Mesendoderm (in vitro differentiated cells): Measurements from ENCODE around the gene FRY.

Experiments used
- DNase-seq: peaks from one replicate; pipeline ENCODE4 v3.0.0; 2013
- H2AK5ac ChIP-seq: 2 replicates; pipeline ENCODE4 v1.6.1; 2013; ENCODE audit warnings: low read length, inconsistent platforms
- H2BK120ac ChIP-seq: 2 replicates; pipeline ENCODE4 v1.6.1; 2013; ENCODE audit warnings: low read depth, mild to moderate bottlenecking, low read length, moderate library complexity, mixed read lengths
- H2BK15ac ChIP-seq: replicated peaks from 2 replicates; pipeline ENCODE4 v1.6.1; 2013; ENCODE audit warnings: low read depth, mild to moderate bottlenecking, moderate library complexity
- H2BK5ac ChIP-seq: 2 replicates; pipeline ENCODE4 v1.6.1; 2013; ENCODE audit warnings: low read length, inconsistent platforms
- H3K18ac ChIP-seq: 2 replicates; pipeline ENCODE4 v1.6.1; 2013; ENCODE audit warnings: mild to moderate bottlenecking, low read length, mixed read lengths
- H3K23ac ChIP-seq: one replicate; pipeline ENCODE4 v1.6.1; 2013; ENCODE audit warnings: low read length
- H3K27ac ChIP-seq: 2 replicates; pipeline ENCODE4 v1.5.1; 2013; ENCODE audit warnings: low read depth, mild to moderate bottlenecking, inconsistent platforms, low read length, moderate library complexity
- H3K27me3 ChIP-seq: 2 replicates; pipeline ENCODE4 v1.6.1; 2013; ENCODE audit warnings: low read length, control low read depth, mild to moderate bottlenecking, inconsistent platforms; ENCODE audit not compliant: insufficient read depth, poor library complexity
- H3K36me3 ChIP-seq: 2 replicates; pipeline ENCODE4 v1.6.1; 2013; ENCODE audit warnings: low read length, inconsistent platforms; ENCODE audit not compliant: control insufficient read depth, insufficient read depth
- H3K4ac ChIP-seq: one replicate; pipeline ENCODE4 v1.6.1; 2013; ENCODE audit warnings: low read depth, mild to moderate bottlenecking, low read length, moderate library complexity
- H3K4me1 ChIP-seq: 2 replicates; pipeline ENCODE4 v1.6.1; 2013; ENCODE audit warnings: low read depth, low read length, inconsistent platforms; ENCODE audit not compliant: control insufficient read depth
- H3K4me2 ChIP-seq: 2 replicates; pipeline ENCODE4 v1.6.1; 2013; ENCODE audit warnings: low read length
- H3K4me3 ChIP-seq: 2 replicates; pipeline ENCODE4 v1.5.1; 2013; ENCODE audit warnings: mild to moderate bottlenecking, low read length
- H3K56ac ChIP-seq: one replicate; pipeline ENCODE4 v1.6.1; 2013; ENCODE audit warnings: low read length
- H3K79me1 ChIP-seq: 2 replicates; pipeline ENCODE4 v1.6.1; 2013; ENCODE audit warnings: low read length, inconsistent platforms
- H3K79me2 ChIP-seq: 2 replicates; pipeline ENCODE4 v1.6.1; 2013; ENCODE audit warnings: mild to moderate bottlenecking, low read length; ENCODE audit not compliant: control insufficient read depth, insufficient read depth
- H3K9ac ChIP-seq: 2 replicates; pipeline ENCODE4 v1.6.1; 2013; ENCODE audit warnings: low read length, inconsistent platforms
- H4K5ac ChIP-seq: one replicate; pipeline ENCODE4 v1.6.1; 2013; ENCODE audit warnings: low read length
- H4K8ac ChIP-seq: one replicate; pipeline ENCODE4 v1.6.1; 2013; ENCODE audit warnings: low read depth, mild to moderate bottlenecking, control low read depth, low read length, moderate library complexity
- WGBS: extraction: QIAGEN DNeasy Blood & Tissue Kit; methylation state at CpG from one replicate; pipeline ENCODE4 v1.1.7; 2013; ENCODE audit warnings: low lambda C conversion rate, missing lambda C conversion rate; ENCODE audit not compliant: insufficient coverage; ENCODE audit errors: extremely low coverage; 5-methylcytosine and 5-hydroxymethylcytosine counted together

Gene FRY

GRCh38 chr13:32008518-32009175 lies 22.9 kb upstream of the FRY start:
- Histone ChIP-seq H2BK15ac (no peak overlapping the region), H2BK5ac (no peak overlapping the region), H3K4me1 (no peaks in the 10 kb centered on the region), H3K18ac (no peak overlapping the region), H3K79me1 (no peaks in the 10 kb centered on the region), H3K4me2 (no peak overlapping the region), H3K56ac (no peak overlapping the region), H3K27ac (no peak overlapping the region), H2BK120ac (no peak overlapping the region), H2AK5ac (no peak overlapping the region), H3K36me3 (no peaks in the 10 kb centered on the region), H3K23ac (no peak overlapping the region), H3K9ac (no peak overlapping the region), H3K4ac (no peak overlapping the region), H3K4me3 (no peak overlapping the region), H4K8ac (no peak overlapping the region), H3K79me2 (no peaks in the 10 kb centered on the region), H3K27me3 (no peaks in the 10 kb centered on the region), H4K5ac (no peak overlapping the region)
- no peak for DNase-seq
- WGBS, result no CpG with 5 or more reads among the region's 6 CpGs

- WGBS, result no CpG with 5 or more reads among the region's 5 CpGs
- Histone ChIP-seq H3K27ac (no peak overlapping the region), H4K8ac (no peak overlapping the region), H3K56ac (no peak overlapping the region), H2AK5ac (no peak overlapping the region), H3K4me1 (no peaks in the 10 kb centered on the region), H3K4ac (no peak overlapping the region), H3K79me1 (no peaks in the 10 kb centered on the region), H2BK15ac (no peak overlapping the region), H3K23ac (no peak overlapping the region), H3K27me3 (no peaks in the 10 kb centered on the region), H4K5ac (no peak overlapping the region), H3K18ac (no peak overlapping the region), H3K9ac (no peak overlapping the region), H3K4me3 (no peak overlapping the region), H3K79me2 (no peaks in the 10 kb centered on the region), H3K36me3 (no peaks in the 10 kb centered on the region), H2BK5ac (no peak overlapping the region), H3K4me2 (no peak overlapping the region), H2BK120ac (no peak overlapping the region)
- DNase-seq, result no peak
These were observed 22.2 kb upstream of the FRY start for GRCh38 chr13:32009362-32009761.

- Histone ChIP-seq H3K23ac (no peak overlapping the region), H3K18ac (no peak overlapping the region), H3K27ac (no peak overlapping the region), H3K4me2 (no peak overlapping the region), H2BK120ac (no peak overlapping the region), H3K4me1 (no peaks in the 10 kb centered on the region), H3K79me1 (no peaks in the 10 kb centered on the region), H4K5ac (no peak overlapping the region), H3K79me2 (no peaks in the 10 kb centered on the region), H3K27me3 (no peaks in the 10 kb centered on the region), H3K4ac (no peak overlapping the region), H2AK5ac (no peak overlapping the region), H2BK15ac (no peak overlapping the region), H3K4me3 (no peak overlapping the region), H2BK5ac (no peak overlapping the region), H3K9ac (no peak overlapping the region), H3K36me3 (no peaks in the 10 kb centered on the region), H4K8ac (no peak overlapping the region), H3K56ac (no peak overlapping the region)
- no CpG with 5 or more reads among the region's 3 CpGs for WGBS
- no peak for DNase-seq
These were observed 21.4 kb upstream of the FRY start for GRCh38 chr13:32010136-32010535.

GRCh38 chr13:32011971-32012370 lies 19.6 kb upstream of the FRY start:
- no peak overlapping the region for H2AK5ac ChIP-seq
- H3K4me1 ChIP-seq, result no peaks in the 10 kb centered on the region
- H3K27ac ChIP-seq, result no peak overlapping the region
- H2BK15ac ChIP-seq, result no peak overlapping the region
- H2BK5ac ChIP-seq, result no peak overlapping the region
- no peaks in the 10 kb centered on the region for H3K79me1 ChIP-seq
- no peak overlapping the region for H4K8ac ChIP-seq
- H3K79me2 ChIP-seq, result no peaks in the 10 kb centered on the region
- no peak overlapping the region for H3K56ac ChIP-seq
- no peak overlapping the region for H4K5ac ChIP-seq
- H3K23ac ChIP-seq, result no peak overlapping the region
- no peaks in the 10 kb centered on the region for H3K36me3 ChIP-seq
- no peak overlapping the region for H3K4me3 ChIP-seq
- H3K18ac ChIP-seq, result no peak overlapping the region
- no peaks in the 10 kb centered on the region for H3K27me3 ChIP-seq
- no peak overlapping the region for H3K4me2 ChIP-seq
- no peak for DNase-seq
- H2BK120ac ChIP-seq, result no peak overlapping the region
- no peak overlapping the region for H3K9ac ChIP-seq
- no peak overlapping the region for H3K4ac ChIP-seq

- WGBS, result 100% methylated on average over 1 of the region's 6 CpGs
- no peaks in the 10 kb centered on the region for H3K27me3 ChIP-seq
- H2BK15ac ChIP-seq, result no peak overlapping the region
- H3K27ac ChIP-seq, result no peak overlapping the region
- no peaks in the 10 kb centered on the region for H3K79me1 ChIP-seq
- H2BK120ac ChIP-seq, result no peak overlapping the region
- no peak overlapping the region for H3K4ac ChIP-seq
- no peaks in the 10 kb centered on the region for H3K36me3 ChIP-seq
- H3K56ac ChIP-seq, result no peak overlapping the region
- no peaks in the 10 kb centered on the region for H3K79me2 ChIP-seq
- H2BK5ac ChIP-seq, result no peak overlapping the region
- no peak for DNase-seq
- H3K9ac ChIP-seq, result no peak overlapping the region
- H3K18ac ChIP-seq, result no peak overlapping the region
- H3K4me1 ChIP-seq, result no peaks in the 10 kb centered on the region
- no peak overlapping the region for H4K8ac ChIP-seq
- no peak overlapping the region for H3K4me2 ChIP-seq
- H2AK5ac ChIP-seq, result no peak overlapping the region
- H3K4me3 ChIP-seq, result no peak overlapping the region
- H3K23ac ChIP-seq, result no peak overlapping the region
- H4K5ac ChIP-seq, result no peak overlapping the region
These were observed 18.4 kb upstream of the FRY start for GRCh38 chr13:32013181-32013580.

GRCh38 chr13:32016119-32016518 lies 15.5 kb upstream of the FRY start:
- no peak for DNase-seq
- no peak overlapping the region for H3K18ac ChIP-seq
- no peak overlapping the region for H3K4me3 ChIP-seq
- H3K56ac ChIP-seq, result no peak overlapping the region
- WGBS, result no CpG with 5 or more reads among the region's 2 CpGs
- H2BK5ac ChIP-seq, result no peak overlapping the region
- H2AK5ac ChIP-seq, result no peak overlapping the region
- H3K27ac ChIP-seq, result no peak overlapping the region
- no peak overlapping the region for H3K4ac ChIP-seq
- H4K5ac ChIP-seq, result no peak overlapping the region
- no peak overlapping the region for H4K8ac ChIP-seq
- H3K79me1 ChIP-seq, result no peaks in the 10 kb centered on the region
- no peak overlapping the region for H2BK120ac ChIP-seq
- H3K27me3 ChIP-seq, result no peaks in the 10 kb centered on the region
- H3K4me1 ChIP-seq, result no peaks in the 10 kb centered on the region
- H3K79me2 ChIP-seq, result no peaks in the 10 kb centered on the region
- H3K9ac ChIP-seq, result no peak overlapping the region
- no peak overlapping the region for H3K23ac ChIP-seq
- H3K36me3 ChIP-seq, result no peaks in the 10 kb centered on the region
- H2BK15ac ChIP-seq, result no peak overlapping the region
- no peak overlapping the region for H3K4me2 ChIP-seq
